ENCODE results near the gene ST3GAL3. TPM values are rescaled to one million over a fixed set of nuclear protein-coding genes. Genes with fewer than 3 reads are reported as not detected.

Gene ST3GAL3
- total RNA-seq, 1 donor from 2014 or later, result 18.7 TPM

DNA sequence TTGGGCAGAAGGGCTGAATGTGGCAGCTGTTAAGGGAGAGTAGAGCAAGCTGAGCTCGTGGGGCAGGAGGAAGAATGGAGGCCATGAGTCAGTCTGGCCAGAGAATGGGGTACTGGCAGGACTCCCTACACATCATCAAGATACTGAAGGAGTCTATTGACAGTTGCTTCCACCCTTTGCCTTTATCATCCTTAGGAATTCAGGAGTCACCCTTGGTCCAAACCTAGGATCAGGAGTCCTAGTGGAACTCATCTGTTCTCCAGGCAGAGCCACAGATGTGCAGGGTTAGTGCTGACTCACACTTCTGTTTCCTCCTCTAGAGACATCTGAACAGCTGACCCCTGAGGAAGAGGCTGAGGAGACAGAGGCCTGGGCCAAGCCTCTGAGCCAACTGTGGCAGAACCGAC is 18.7 kb upstream of the ST3GAL3 start:
- Histone ChIP-seq H3K4me3 (no peak overlapping the region), H3K27ac (no peak overlapping the region), H3K4me1 (peaks cover 6% of the 10 kb centered on the region), H3K27me3 (no peaks in the 10 kb centered on the region), H3K36me3 (peaks cover 7 to 93% of the 10 kb centered on the region in 2 donors), H3K9me3 (no peaks in the 10 kb centered on the region)
- no peak for TF ChIP-seq POLR2AphosphoS5 (IDR thresholded peaks at IDR 0.05; ENCODE audit: insufficient read depth in 1 of 2, low read depth in 1 of 2)
- TF ChIP-seq, protein P1, sequence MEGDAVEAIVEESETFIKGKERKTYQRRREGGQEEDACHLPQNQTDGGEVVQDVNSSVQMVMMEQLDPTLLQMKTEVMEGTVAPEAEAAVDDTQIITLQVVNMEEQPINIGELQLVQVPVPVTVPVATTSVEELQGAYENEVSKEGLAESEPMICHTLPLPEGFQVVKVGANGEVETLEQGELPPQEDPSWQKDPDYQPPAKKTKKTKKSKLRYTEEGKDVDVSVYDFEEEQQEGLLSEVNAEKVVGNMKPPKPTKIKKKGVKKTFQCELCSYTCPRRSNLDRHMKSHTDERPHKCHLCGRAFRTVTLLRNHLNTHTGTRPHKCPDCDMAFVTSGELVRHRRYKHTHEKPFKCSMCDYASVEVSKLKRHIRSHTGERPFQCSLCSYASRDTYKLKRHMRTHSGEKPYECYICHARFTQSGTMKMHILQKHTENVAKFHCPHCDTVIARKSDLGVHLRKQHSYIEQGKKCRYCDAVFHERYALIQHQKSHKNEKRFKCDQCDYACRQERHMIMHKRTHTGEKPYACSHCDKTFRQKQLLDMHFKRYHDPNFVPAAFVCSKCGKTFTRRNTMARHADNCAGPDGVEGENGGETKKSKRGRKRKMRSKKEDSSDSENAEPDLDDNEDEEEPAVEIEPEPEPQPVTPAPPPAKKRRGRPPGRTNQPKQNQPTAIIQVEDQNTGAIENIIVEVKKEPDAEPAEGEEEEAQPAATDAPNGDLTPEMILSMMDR (IDR thresholded peaks at IDR 0.05), result no peak
- TF ChIP-seq POLR2A (IDR thresholded peaks at IDR 0.05), result no peak
- DNase-seq (ENCODE audit: extremely low spot score in 2 of 2), result no peak
- intact Hi-C loops (cut with DNase I), result no loop called here

DNA sequence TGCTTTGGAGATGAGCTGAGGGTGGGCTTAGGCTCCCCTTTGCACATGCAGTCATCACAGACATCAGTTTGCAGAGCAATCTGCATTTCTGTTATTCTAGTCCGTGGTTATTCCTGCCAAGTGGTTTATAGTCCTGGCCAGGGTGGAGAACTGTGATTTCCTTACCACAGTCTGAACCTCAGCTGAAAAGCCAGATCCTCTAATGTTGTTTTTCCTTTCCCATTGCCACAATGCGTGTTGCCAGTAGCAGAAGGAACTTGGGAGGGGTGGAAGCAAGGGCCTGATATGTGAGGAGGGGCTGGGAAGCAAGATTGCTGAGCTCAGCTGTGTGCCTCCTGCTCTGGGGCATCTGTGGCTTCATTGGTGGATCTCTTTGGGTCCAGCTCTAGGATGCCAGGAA is 18.0 kb upstream of the ST3GAL3 start:
- intact Hi-C loops (cut with DNase I), result no loop called here
- Histone ChIP-seq H3K4me3 (no peak overlapping the region), H3K9me3 (no peaks in the 10 kb centered on the region), H3K27me3 (no peaks in the 10 kb centered on the region), H3K36me3 (peaks cover 7 to 90% of the 10 kb centered on the region in 2 donors), H3K4me1 (peaks cover 6% of the 10 kb centered on the region), H3K27ac (no peak overlapping the region)
- no peak for TF ChIP-seq POLR2AphosphoS5 (IDR thresholded peaks at IDR 0.05; ENCODE audit: insufficient read depth in 1 of 2, low read depth in 1 of 2)
- TF ChIP-seq, protein P1 (IDR thresholded peaks at IDR 0.05), result no peak
- no peak for DNase-seq (ENCODE audit: extremely low spot score in 2 of 2)

DNA sequence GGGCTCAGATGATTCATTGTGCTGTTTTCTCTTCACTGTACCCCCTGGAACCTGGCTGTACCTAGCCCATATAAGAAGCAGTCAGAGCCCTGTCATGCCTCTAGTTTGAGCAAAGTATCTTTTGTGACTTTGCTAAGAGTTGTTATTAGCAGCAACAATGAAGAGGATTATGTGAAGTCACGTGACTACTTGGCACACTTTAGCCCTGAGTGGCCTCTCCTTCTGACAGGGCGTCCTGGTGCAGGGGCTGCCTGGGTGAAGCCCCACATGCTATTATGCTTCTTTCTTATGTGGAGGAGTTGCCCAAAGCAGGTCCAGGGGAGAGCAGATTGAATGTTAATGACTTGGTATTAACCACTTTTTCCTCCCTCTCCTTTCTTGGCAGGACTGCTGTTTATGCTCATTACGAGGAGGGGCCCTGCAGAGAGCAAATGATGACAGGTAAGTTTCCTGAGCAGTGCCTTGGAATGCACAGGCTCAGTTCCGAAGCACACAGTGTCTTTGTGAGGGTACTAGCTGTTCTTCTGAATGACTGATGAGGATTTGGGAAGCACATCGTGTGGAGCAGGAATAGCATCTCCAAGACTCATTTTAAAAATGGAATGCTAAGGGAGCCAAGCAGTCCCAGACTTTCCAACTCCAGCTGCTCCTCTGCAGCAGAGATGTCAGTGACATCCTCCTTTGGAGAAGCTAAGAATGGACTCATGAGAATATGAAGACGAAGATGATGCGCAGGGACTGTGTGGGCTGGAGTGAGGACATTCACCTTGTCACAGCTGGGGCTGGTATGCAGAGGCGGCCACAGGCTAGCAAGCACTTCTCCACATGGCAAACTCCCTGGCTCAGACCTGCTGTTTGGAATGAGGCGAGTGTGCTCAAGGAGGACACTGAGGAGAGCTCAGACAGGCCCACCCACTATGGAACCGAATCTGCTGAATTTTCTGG is 15.2 kb upstream of the ST3GAL3 start:
- intact Hi-C loops (cut with DNase I), result no loop called here
- TF ChIP-seq POLR2A (IDR thresholded peaks at IDR 0.05) (no peak), POLR2AphosphoS5 (IDR thresholded peaks at IDR 0.05; ENCODE audit: insufficient read depth in 1 of 2, low read depth in 1 of 2) (no peak)
- TF ChIP-seq, protein P1 (IDR thresholded peaks at IDR 0.05), result no peak
- peaks cover 3 to 98% of the 10 kb centered on the region in 2 donors for H3K36me3 ChIP-seq
- H3K9me3 ChIP-seq, result no peaks in the 10 kb centered on the region
- no peak overlapping the region for H3K4me3 ChIP-seq
- H3K27ac ChIP-seq, result no peak overlapping the region
- DNase-seq (ENCODE audit: extremely low spot score in 2 of 2), result no peak
- H3K4me1 ChIP-seq, result peaks cover 5% of the 10 kb centered on the region
- H3K27me3 ChIP-seq, result no peaks in the 10 kb centered on the region

DNA sequence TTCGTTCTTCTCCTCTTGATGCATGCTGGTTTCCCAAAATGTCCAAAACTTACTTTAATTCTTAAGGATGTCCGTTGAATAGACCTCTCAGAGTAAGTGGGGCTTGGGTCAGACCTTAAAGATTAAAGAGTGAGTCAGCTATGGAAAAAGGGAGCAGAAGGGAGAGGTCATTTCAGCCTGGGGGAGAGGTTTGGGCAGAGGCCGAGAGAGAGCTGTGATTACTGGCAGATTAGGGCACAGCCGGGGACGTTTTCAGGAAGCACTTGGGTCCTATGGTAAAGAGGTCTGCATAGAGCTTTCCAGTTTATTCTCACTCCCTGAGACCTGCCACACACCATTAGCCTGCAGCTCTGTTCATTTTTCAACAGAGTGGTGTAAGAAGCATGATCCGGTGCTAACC is 14.0 kb upstream of the ST3GAL3 start:
- no peak overlapping the region for H3K27ac ChIP-seq
- H3K27me3 ChIP-seq, result no peaks in the 10 kb centered on the region
- peaks cover 3 to 95% of the 10 kb centered on the region in 2 donors for H3K36me3 ChIP-seq
- intact Hi-C loops (cut with DNase I), result no loop called here
- no peak for DNase-seq (ENCODE audit: extremely low spot score in 2 of 2)
- H3K4me1 ChIP-seq, result no peaks in the 10 kb centered on the region
- H3K4me3 ChIP-seq, result no peak overlapping the region
- H3K9me3 ChIP-seq, result no peaks in the 10 kb centered on the region
- TF ChIP-seq, protein P1 (IDR thresholded peaks at IDR 0.05), result no peak
- TF ChIP-seq POLR2A (IDR thresholded peaks at IDR 0.05) (no peak), POLR2AphosphoS5 (IDR thresholded peaks at IDR 0.05; ENCODE audit: insufficient read depth in 1 of 2, low read depth in 1 of 2) (no peak)

DNA sequence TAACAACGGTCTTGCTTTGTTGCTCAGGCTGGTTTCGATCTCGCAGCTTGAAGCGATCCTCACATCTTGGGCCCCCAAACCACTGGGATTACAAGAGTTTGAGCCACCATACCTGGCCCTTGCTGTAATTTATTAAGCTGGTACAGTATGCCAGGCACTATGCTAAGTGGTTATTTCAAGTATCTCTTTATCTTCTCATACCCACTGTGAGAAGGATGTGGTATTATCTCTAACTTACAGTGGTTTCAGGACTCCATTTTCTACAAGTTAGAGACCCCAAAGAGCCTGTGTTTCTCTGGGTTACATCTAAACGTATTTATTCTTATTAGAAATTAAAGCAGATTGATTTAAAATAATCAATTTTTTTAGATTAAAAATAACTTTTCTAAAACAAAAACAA is 8.1 kb upstream of the ST3GAL3 start:
- TF ChIP-seq POLR2A (IDR thresholded peaks at IDR 0.05), result no peak
- no peak for TF ChIP-seq POLR2AphosphoS5 (IDR thresholded peaks at IDR 0.05; ENCODE audit: insufficient read depth in 1 of 2, low read depth in 1 of 2)
- TF ChIP-seq, protein P1 (IDR thresholded peaks at IDR 0.05), result no peak
- Histone ChIP-seq H3K4me1 (no peaks in the 10 kb centered on the region), H3K27ac (no peak overlapping the region), H3K4me3 (no peak overlapping the region), H3K27me3 (no peaks in the 10 kb centered on the region), H3K9me3 (no peaks in the 10 kb centered on the region), H3K36me3 (peaks cover 0 to 93% of the 10 kb centered on the region in 2 donors)
- DNase-seq (ENCODE audit: extremely low spot score in 2 of 2), result no peak
- intact Hi-C loops (cut with DNase I), result no loop called here

Data from vagina (tissue), 2 donors.